HG03060 (cell line): ENCODE measurements around the gene GPRIN1.
"Not testable (repeated sequence)": the region's sequence is repeated elsewhere in the genome, so short reads cannot be mapped to it uniquely, and the experiment has no call there.

Experiments used
- ATAC-seq: cut with Tn5 transposase; IDR thresholded peaks from one replicate; pipeline ENCODE4 v1.9.1; 2021; ENCODE audit warnings: low read depth, moderate number of reproducible peaks; ENCODE audit not compliant: unreplicated experiment

The GPRIN1 gene

DNA sequence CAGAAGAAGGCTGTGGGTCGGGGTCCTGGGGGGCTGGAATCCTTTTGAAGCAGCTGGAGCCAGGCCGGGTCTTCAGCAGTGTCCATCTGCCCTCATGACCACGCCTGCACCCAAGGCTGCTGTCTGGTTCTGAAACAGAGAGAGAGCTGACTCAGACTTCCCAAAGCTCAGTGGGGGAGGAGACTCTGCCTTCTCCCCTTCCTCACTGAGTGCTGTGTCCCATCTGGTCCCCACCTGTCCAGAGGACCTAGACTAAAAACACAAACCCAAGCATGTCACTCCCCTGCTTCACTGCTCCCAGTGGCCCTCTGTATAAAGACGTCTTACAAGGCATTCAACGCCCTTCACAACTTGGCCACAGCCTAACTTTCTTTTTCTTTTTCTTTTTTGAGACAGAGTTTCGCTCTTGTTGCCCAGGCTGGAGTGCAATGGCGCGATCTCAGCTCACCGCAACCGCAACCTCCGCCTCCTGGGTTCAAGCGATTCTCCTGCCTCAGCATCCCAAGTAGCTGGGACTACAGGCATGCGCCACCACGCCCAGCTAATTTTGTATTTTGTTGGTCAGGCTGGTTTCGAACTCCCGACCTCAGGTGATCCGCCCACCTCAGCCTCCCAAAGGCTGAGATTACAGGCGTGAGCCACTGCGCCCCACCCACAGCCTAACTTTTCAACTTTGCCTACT is 10.1 kb downstream of the GPRIN1 start:
- ATAC-seq, result not testable (repeated sequence)

DNA sequence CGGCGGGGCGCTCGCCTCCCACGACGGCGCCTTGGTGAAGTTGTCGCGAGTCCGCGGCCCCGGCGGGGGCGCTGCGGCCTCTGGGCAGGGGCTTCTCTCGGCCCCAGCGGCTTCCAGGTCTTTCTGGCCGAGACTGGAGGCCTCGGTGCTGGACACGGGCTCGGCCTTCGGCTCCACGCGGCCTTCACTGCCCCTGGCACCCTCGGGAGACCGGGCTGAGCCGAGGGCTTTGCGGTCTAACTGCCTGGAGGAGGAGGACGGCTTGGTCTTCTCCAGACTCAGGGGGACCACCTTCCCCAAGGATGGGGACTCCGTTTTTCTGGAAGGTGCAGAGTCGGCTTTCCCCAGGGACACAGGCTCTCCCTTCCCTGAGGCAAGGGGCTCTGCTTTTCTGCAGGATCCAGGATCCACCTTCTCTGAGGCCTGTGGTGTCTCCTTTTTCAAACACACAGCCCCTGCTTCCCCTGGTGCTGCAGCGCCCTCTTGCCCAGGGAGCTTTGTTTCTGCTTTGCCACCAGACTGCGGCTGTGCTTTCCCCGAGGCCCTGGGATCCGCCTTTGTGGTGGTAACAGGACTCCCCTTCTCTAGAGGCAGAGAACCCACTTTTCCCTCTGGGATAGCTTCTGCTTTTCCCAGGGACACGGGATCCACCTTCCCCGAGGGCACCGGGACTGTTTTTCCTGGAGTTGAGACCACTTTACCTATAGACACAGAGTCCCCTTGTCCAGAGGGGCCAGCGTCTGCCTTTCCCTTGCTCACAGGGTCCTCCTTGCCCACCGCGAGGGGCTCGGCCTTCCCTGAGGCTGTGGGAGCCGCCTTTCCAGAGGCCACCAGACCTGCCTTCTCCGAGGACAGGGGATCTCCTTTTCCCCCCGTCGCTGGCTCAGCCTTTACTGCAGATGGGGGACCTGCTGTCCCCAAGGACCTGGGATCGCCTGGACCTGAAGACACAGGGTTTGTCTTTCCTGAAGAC is 12.3 kb downstream of the GPRIN1 start:
- ATAC-seq, result no peak

DNA sequence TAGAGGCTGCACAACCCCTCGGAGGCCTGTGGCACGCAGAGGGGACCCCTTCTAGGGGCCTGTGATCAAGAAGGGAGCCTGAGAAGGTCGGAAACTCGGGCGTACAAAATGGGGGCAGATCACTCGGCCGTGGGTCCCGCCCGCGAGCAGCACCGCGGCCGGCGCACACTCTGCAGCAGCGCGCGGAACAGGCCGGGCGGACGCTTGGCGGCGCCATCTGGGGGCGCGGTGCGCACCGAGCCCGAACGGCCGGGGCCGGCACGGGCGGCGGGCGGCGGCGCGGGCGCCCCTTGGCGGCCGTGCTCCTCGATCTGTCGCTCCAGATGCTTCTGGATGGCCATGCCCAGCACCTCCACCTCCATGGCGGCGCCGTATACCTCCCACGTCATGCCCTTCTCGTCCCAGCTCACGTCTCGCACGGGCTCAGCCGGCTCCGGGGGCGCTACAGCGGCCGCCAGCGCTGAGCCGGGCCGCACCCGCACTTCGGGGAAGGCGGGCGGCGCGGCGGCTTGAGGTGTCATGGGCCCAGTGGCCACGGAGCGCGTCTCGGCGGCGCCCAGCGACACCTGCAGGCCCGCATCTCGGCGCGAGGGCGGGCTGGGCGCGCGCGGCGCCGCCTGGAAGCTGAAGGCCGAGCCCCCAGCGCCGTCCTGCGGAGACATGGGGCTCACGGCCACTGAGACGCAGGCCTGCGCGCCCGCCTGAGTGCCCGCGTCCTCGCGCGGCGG is 13.1 kb downstream of the GPRIN1 start:
- no peak for ATAC-seq

DNA sequence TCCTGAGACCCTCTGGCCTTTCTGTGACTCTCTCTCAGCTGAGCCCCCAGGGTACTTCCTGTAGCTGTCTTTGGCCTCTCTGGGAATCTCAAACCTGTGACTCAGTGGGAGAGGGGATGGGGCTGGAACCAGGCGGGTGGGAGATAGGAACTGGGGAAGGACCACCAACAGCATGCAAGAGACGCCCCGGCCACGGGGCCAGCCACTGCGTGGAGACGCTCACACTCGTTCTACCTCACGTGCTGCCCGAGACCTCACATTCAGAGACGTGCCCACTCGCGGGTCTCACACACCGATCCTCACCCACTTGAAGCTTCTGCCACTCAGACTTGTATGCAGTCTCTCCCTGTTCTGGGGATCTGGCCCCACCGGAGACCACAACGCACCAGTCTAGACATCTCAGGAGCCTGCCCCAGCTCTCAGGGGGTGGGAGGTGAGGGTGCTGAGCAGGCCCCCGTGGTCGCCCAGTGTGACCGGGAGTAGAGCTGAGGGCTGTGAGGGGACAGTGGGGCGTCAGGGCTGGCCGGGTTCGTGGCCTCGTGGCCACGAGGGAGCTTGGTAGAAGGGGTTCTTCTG is 13.8 kb downstream of the GPRIN1 start:
- ATAC-seq, result no peak

DNA sequence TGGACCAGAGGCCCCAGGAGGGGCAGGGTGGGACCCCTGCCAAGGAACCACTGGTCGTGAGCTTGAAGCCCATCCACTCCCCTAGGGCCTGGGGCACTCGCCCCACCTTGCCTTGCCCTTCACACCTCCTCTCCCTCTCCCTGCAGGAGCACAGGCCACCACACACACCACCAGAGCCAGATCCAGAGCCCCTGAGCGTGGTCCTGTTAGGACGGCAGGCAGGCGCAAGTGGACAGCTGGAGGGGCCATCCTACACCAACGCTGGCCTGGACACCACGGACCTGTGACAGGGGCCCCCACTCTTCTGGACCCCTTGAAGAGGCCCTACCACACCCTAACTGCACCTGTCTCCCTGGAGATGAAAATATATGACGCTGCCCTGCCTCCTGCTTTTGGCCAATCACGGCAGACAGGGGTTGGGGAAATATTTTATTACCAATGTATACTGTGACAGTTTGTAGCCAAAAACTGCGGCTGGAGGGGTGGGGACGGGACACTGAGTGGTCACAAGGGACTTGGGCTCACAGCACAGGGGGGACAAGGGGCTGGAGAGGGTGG is 14.5 kb downstream of the GPRIN1 start:
- no peak for ATAC-seq

DNA sequence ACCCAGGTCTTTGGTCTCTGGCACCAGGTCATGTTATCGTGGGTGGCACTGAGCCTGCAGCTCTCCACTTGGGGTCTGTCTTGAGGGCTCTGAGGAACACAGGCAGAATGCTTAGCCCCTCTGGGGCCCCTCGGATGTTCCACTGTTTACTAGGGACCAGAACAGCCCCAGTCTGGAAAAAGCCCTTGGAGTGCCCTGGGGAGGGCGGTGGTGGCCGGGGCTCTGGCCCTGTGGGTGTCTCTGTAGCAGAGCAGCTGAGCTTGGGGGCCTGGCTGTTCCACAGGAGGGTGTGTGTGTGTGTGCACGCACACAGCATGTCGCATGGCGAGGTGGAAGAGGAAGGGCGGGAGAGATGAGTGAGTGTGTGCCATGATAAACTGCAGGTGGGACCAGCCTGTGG is 15.4 kb downstream of the GPRIN1 start:
- ATAC-seq, result no peak

DNA sequence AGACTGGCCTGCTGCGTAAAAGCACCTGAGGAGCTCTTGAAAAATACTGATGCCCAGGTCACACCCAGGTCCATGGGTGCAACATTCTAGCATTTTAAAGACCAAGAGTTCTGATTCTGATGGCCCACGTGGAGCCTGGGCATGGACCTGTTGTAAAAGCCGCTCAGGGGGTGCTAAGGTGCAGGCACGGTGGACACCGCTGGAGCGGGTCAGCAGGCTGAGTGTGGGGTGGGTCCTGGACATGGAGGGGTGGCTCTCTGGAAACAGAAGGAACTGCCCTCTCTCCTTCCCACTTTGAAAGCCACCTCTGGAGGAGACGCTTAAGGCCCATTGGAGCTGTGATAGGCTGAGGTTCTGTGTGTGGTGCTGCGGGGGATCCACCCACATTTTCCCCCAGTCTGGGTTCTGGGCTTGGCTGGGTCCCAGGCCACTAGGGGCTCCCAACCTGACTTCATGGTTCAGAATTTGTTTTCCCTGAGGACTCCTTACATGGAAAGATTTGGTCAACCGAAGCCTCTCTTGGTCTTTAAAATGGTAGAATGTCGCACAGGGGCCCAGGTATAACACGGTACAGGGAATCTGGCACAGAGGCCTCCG is 16.6 kb downstream of the GPRIN1 start:
- no peak for ATAC-seq

DNA sequence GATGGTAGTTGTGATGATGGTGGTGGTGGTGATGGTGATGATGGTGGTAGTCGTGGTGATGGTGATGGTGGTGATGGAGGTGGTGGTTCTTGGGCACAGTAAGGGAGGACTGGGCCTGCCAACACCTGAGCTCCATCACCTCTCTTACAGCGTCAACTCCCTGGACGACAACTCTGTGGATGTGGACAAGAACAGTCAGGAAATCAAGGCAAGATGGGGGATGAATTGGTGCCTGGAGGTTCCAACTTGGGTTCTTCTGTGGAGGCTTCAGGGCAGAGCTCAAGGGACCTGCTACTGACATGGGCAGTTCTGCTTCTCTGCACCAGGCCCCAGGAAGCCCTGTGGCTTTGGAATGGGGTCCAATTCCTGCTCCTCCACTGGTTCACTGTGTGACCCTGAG is 17.4 kb downstream of the GPRIN1 start:
- no peak for ATAC-seq

DNA sequence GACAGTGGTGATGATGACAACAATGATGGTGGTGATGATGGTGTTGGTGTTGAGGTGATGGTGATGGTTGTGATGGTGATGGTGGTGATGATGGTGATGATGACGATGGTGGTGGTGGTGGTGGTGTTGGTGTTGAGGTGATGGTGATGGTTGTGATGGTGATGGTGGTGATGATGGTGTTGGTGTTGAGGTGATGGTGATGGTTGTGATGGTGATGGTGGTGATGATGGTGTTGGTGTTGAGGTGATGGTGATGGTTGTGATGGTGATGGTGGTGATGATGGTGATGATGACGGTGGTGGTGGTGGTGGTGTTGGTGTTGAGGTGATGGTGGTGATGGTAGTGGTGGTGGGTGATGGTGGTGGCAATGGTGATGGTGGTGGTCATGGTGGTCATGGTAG is 18.3 kb downstream of the GPRIN1 start:
- not testable (repeated sequence) for ATAC-seq

DNA sequence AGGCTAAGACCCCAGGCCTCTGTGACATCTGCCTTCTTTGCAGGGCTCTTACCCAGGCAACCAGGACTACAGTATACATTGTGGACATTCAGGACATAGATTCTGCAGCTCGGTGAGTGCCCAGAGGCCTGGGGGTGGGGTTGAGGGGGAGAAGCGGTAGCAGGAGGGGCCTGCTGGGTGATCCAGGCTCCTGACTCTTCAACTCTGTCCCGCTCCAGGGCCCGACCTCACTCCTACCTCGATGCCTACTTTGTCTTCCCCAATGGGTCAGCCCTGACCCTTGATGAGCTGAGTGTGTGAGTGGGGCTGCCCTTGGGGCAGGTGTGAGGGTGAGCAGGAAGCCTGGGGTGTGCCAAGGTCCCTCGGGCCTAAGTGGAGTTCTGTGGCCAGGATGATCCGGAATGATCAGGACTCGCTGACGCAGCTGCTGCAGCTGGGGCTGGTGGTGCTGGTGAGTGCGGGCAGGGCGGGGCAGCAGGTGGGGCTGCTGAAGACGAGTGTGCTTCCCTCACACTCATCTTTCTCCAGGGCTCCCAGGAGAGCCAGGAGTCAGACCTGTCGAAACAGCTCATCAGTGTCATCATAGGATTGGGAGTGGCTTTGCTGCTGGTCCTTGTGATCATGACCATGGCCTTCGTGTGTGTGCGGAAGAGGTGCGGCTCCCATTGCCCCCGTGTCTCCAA is 19.8 kb downstream of the GPRIN1 start:
- ATAC-seq, result no peak

DNA sequence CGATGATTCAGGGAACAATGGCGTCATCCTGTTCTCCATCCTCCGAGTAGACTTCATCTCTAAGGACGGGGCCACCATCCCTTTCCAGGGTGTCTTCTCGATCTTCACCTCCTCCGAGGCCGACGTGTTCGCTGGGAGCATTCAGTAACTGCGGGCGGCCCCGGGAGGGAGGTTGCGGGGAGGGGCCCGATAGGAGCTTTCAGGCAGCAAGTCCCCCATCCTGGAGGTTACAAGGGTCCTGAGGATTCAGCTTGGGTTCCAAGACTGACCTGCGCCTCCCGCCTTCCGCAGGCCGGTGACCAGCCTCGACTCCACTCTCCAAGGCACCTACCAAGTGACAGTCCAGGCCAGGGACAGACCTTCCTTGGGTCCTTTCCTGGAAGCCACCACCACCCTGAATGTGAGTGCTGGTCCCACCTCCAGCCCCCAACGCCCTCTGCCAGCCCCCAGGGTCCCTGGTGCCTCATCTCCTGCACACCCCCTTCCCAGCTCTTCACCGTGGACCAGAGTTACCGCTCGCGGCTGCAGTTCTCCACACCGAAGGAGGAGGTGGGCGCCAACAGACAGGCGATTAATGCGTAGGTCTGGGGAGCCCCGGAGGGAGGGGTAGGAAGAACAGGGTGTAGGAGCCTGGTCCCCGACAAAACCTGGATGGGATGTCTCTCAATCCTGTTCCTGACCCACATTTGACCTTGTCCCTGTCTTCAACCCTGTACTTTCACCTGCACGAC is 20.8 kb downstream of the GPRIN1 start:
- ATAC-seq, result no peak

DNA sequence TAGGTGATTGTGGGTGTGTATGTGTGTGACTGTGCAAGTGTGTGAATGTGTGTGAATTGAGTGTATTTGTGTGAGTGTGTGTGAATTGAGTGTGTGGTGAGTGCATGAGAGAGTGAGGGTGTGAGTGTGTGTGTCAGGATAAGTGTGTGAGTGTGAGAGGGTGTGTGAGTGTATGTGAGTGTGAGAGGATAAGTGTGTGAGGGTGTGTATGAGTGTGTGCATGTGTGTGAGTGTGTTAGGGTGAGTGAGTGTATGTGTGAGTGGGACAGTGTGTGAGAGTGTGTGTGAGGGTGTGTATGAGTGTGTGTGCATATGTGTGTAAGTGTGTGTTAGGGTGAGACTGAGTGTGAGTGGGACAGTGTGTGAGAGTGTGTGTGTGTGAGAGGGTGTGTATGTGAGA is 21.7 kb downstream of the GPRIN1 start:
- no peak for ATAC-seq

DNA sequence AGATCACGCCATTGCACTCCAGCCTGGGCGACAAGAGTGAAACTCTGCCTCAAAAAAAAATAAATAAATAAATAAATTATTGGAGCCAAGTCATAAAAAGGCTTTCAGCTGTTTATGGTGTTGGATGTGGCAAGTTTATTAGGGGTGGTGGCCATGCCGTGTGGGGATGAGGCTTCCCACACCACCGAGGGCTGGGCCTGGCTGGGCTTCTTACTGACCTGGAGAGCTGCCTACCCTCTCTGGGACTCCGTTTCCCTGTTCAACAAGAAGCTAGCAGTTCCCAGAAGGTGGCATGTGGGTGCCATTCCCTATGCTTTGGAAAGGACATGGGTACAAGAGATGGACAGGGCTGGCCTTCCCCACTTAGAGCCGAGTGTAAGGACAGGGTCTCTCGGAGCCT is 22.6 kb downstream of the GPRIN1 start:
- ATAC-seq, result no peak

DNA sequence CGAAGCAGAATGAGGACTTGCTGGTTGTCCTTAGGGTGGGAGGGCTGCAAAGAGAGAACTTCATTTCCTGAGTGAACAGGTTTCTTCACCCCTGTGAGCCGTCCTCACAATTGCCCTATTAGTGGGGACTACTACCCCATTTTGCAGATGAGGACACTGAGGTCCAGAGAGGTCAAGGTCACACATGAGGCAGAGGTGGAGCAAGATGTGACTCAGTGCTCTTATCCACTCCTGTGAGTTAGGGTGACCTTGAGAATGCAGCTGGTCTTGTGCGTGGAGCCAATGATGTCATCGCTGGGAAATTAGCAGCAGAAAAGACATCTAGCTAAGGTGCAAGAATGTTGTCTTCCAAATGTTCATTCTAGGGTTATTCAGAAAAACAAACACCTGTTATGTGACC is 26.9 kb downstream of the GPRIN1 start:
- ATAC-seq, result no peak

DNA sequence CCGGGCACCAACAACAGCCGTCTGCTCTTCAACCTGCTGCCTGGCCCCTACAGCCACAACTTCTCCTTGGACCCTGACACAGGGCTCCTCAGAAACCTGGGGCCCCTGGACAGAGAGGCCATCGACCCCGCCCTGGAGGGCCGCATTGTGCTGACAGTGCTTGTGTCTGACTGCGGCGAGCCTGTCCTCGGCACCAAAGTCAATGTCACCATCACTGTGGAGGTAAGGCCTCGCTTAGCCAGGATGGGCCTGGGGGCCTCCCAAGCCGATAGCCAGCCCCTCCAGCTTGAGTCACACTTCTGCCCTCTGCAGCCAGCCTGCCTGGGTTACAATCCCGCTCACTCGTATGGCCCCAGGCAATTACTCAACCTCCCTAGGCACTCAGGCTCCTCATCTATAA is 28.6 kb downstream of the GPRIN1 start:
- ATAC-seq, result no peak

DNA sequence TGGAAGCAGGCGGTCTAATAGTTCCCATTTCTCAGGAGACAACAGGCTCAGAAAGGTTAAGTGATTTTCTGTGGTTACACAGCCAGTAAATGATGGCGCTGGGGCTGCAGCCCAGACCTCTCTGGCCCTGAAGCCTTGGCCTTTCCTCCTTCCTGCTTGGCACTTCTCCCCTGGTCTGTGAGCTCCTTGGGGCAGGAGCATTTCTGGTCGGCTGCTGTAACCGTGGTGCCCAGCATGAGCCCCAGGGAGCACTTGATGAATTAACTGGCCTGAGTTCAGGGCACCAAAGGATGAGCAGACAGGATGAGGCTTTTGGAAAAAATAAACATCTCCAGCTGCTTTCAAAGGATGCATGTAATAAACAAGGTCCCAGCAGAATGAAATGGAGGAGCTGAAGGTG is 30.6 kb downstream of the GPRIN1 start:
- ATAC-seq, result no peak

DNA sequence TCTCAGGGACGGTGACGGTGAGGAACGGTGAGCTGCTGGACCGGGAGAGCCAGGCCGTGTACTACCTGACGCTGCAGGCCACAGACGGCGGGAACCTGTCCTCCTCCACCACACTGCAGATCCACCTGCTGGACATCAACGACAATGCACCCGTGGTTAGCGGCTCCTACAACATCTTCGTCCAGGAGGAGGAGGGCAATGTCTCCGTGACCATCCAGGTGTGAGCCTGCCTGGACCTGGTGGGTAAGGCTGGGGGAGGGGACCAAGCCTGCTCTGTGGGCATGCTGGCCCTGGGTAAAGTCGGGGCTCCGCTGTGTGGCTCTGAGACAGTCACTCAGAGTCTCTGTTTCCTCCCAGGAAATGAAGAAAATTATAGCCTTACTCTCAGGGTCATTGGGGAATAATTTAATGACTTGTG is 31.6 kb downstream of the GPRIN1 start:
- ATAC-seq, result no peak

DNA sequence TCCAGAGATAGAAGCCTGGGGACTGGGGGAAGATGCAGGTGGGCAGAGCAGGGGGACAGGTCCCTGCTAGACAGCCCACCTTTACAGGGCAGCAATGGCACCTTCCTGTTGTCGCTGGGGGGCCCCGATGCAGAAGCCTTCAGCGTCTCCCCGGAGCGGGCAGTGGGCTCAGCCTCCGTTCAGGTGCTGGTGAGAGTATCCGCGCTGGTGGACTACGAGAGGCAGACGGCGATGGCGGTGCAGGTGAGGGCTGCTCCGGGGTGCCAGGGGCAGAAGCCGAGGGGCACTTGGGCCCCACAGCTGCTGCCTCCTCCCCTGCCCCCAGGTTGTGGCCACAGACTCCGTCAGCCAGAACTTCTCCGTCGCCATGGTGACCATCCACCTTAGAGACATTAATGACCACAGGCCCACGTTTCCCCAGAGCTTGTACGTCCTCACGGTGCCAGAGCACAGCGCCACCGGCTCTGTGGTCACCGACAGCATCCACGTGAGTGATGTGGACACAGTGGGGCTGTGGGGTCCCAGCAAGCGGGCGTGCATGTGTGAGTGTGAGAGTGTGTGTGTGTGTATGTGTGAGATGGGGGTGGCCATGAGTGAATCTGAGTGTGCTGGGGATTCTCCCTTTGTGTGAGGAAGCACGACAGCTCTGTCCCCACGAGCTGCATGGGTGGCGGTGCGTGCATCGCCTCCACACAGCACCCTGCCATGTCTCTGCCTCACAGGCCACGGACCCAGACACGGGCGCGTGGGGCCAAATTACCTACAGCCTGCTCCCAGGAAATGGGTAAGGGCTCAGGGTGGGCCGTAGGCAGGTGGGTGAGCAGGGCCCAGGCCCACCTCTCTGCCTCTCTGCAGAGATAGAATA is 32.4 kb downstream of the GPRIN1 start:
- no peak for ATAC-seq
